ENCODE measurements around the gene WASHC3.

DNA sequence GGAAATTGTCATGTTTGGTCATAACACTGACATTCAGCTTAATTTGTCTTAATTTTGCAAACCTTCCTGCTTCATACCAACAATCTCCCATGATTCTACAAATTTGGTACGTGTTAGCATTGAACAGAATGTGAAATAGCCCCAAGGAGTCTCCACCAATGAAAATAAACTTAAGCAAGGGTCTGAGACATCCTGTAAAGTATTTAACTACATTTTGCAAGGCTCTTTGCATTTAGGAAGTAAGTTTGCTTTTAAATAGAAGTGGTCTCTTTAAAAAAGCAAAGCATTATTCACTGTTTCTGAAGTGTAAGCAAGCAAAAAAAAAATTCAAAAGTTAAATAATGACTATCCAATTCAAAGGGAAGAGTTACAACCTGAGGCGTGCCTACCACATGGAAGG lies 79.9 kb downstream of the WASHC3 start:
- TF ChIP-seq, protein P1, sequence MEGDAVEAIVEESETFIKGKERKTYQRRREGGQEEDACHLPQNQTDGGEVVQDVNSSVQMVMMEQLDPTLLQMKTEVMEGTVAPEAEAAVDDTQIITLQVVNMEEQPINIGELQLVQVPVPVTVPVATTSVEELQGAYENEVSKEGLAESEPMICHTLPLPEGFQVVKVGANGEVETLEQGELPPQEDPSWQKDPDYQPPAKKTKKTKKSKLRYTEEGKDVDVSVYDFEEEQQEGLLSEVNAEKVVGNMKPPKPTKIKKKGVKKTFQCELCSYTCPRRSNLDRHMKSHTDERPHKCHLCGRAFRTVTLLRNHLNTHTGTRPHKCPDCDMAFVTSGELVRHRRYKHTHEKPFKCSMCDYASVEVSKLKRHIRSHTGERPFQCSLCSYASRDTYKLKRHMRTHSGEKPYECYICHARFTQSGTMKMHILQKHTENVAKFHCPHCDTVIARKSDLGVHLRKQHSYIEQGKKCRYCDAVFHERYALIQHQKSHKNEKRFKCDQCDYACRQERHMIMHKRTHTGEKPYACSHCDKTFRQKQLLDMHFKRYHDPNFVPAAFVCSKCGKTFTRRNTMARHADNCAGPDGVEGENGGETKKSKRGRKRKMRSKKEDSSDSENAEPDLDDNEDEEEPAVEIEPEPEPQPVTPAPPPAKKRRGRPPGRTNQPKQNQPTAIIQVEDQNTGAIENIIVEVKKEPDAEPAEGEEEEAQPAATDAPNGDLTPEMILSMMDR (IDR thresholded peaks at IDR 0.05; ENCODE audit: extremely low read depth in 1 of 2, insufficient read depth in 1 of 2, low read depth in 1 of 2, low read length in 2 of 2), result no peak
- TF ChIP-seq POLR2A (IDR thresholded peaks at IDR 0.05; ENCODE audit: low read depth, low read length) (no peak), MYC (IDR thresholded peaks at IDR 0.05; ENCODE audit: low read depth, low read length) (no peak), POLR2AphosphoS5 (IDR thresholded peaks at IDR 0.05; ENCODE audit: insufficient read depth, low read depth, low read length) (no peak), EZH2 (IDR thresholded peaks at IDR 0.05; ENCODE audit: borderline replicate concordance, low read depth, low read length, severe bottlenecking) (no peak), JUN (IDR thresholded peaks at IDR 0.05; ENCODE audit: borderline replicate concordance, insufficient read depth, insufficient read length, low read depth) (no peak), FOS (IDR thresholded peaks at IDR 0.05; ENCODE audit: borderline replicate concordance, insufficient read depth, low read length) (no peak), GATA2 (IDR thresholded peaks at IDR 0.05; ENCODE audit: insufficient read depth, insufficient read length, low read depth, low read length) (no peak)
- TF ChIP-seq, protein P2, sequence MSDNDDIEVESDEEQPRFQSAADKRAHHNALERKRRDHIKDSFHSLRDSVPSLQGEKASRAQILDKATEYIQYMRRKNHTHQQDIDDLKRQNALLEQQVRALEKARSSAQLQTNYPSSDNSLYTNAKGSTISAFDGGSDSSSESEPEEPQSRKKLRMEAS (IDR thresholded peaks at IDR 0.05; ENCODE audit: insufficient read depth, insufficient read length), result no peak

Data from endothelial cell of umbilical vein (primary cell).